ENCODE measurements around the gene CFLAR.

CFLAR gene

DNA sequence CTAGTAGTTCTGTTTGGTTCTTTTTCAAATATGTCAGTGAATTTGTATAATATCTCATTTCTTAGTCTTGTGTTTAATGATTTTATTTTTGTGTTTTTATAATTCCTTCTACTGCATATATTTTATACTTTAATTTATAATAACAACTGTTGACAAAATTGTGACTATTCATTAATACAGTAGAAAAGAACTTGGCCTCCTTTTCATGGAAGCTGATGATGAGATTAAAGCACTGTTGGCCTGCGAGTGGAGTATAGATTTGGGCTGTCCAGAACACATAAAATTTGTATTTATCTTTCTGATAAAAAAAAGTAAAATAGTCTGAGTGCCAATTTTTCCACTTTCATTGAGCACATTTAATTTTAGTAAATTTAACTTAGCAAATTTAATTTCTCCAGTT lies 12.1 kb downstream of the CFLAR start:
- TF ChIP-seq, protein P1, sequence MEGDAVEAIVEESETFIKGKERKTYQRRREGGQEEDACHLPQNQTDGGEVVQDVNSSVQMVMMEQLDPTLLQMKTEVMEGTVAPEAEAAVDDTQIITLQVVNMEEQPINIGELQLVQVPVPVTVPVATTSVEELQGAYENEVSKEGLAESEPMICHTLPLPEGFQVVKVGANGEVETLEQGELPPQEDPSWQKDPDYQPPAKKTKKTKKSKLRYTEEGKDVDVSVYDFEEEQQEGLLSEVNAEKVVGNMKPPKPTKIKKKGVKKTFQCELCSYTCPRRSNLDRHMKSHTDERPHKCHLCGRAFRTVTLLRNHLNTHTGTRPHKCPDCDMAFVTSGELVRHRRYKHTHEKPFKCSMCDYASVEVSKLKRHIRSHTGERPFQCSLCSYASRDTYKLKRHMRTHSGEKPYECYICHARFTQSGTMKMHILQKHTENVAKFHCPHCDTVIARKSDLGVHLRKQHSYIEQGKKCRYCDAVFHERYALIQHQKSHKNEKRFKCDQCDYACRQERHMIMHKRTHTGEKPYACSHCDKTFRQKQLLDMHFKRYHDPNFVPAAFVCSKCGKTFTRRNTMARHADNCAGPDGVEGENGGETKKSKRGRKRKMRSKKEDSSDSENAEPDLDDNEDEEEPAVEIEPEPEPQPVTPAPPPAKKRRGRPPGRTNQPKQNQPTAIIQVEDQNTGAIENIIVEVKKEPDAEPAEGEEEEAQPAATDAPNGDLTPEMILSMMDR (IDR thresholded peaks at IDR 0.05; ENCODE audit: insufficient read depth, missing control alignments) = no peak
- FAIRE-seq (no peak), DNase-seq (ENCODE audit: insufficient read length, low spot score) (no peak)

DNA sequence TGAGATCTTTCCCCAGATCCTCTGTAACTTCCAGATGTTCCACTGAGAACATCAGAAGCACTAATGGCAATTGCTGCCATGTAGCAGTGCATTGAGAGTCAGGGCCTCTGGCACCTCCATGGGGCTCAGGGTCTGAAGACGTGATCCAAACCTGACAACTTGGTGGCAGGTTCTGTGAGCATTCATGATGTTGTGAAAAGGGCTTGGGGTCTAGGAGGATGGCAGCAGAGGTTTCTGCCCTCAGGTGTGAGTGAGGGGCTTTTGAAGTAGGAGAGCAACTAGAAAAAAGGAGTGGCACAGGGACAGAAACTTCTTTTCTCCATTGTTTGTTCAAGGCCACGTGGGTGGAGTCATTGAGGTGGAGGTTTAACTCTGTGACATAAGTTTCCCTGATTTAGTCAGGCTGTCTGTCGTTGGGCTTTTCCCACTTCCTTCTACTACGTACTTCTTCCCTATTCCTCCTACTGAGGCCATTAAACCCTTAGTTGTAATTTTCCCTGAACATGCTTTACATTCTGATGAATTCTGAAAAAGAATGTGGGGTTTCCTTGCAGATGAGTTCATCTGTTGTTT lies 13.1 kb downstream of the CFLAR start:
- TF ChIP-seq, protein P1 (IDR thresholded peaks at IDR 0.05; ENCODE audit: insufficient read depth, missing control alignments) = no peak
- no peak for FAIRE-seq
- DNase-seq (ENCODE audit: insufficient read length, low spot score) = no peak

DNA sequence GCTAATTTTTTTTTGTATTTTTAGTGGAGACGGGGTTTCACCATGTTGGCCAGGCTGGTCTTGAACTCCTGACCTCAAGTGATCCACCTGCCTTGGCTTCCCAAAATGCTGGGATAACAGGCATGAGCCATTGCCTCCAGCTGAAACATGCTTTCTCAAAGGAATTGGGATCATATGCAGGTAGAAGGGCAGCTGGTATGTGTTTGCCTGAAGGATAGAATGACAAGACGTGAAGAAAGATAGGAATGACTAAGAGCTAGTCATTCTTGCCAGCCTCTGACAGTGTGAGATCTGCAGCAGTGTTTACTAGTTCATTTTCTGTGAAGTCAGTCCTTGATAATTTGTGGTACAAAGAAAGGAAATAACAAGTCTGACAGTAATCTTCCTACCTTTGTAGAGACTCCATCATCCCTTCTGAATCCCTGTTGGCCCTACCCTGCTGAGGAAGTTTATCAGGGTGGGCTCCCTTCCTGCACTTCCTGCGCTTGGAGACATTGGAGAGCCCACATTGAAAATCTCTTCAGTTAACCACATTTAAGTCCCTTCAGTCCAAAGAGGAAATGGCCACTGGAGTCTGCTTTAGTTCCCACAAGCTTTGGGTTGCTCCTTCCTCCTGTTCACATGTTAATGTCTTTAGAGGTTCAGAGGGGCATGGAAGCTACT lies 14.7 kb downstream of the CFLAR start:
- TF ChIP-seq, protein P1 (IDR thresholded peaks at IDR 0.05; ENCODE audit: insufficient read depth, missing control alignments) = no peak
- DNase-seq (ENCODE audit: insufficient read length, low spot score) = no peak
- FAIRE-seq = no peak

DNA sequence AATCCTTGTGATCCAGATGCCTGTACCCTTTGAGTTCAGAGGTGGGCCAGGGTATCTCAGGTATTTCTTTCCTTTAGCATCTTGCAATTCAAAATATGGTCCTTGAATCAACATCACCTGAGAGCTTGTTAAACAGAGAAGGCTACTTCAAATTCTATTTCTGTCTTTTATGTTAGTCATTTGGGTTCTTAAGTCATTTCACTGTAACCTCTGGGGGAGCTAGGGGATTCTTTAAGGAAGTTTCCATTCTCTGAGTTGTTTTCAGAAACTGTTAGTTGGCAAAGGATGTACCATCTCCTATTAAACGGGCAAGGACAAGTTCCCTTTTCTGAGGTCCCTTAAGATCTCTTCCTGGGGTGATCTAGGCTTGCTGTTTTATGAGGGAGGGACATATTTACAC lies 16.6 kb downstream of the CFLAR start:
- DNase-seq (ENCODE audit: insufficient read length, low spot score) (no peak), FAIRE-seq (no peak)

DNA sequence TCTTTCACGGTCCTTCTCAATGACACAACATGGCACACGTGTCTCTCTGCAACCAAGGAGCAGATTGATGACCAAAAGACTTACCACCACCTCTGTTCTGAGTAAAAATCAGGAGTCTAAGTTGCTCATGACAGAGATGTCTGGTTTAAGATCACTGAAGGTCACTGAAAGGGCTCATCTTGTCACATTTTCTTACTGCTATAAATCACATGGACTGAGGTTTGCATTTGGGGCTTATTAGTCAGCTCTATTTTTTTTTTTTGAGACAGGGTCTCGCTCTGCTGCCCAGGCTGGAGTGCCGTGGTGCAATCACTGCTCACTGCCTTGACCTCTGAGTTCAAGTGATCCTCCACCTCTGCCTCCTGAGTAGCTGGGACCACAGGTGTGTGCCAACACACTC lies 19.4 kb downstream of the CFLAR start:
- no peak for FAIRE-seq
- TF ChIP-seq, protein P1 (IDR thresholded peaks at IDR 0.05; ENCODE audit: insufficient read depth, missing control alignments) = no peak
- no peak for DNase-seq (ENCODE audit: insufficient read length, low spot score)

More for the DNA sequence above, 16.6 kb downstream of the CFLAR start:
- TF ChIP-seq, protein P1 (IDR thresholded peaks at IDR 0.05; ENCODE audit: insufficient read depth, missing control alignments) = no peak

DNA sequence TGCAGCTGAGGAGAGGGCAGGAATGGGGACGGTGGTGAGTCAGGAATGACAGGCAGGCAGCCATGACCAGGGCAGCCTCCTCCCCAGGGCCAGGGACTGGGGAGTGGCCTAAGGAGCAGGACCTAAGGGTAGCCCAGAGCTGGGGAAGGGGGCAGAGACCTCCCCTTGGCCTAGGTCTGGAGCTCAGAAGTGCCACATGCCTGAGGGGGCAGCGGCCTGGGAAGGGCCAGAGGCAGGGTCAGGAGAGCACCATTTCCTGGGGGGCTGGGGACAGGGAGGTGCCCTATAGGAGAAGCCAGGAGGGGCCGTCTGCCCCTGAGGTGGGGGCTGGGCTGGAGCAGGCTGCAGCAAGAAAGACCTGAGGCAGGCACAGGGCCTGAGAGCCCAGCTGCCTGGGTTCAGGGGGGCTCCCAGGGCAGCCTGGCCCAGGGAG lies 20.9 kb downstream of the CFLAR start:
- TF ChIP-seq, protein P1 (IDR thresholded peaks at IDR 0.05; ENCODE audit: insufficient read depth, missing control alignments) = no peak
- FAIRE-seq = no peak
- no peak for DNase-seq (ENCODE audit: insufficient read length, low spot score)

Data from D721Med (cell line).